ENCODE data around the gene ENPP7.
A peak's percentile ranks its signal among the peaks of the same experiment; 100 is the strongest.

ENPP7 gene

DNA sequence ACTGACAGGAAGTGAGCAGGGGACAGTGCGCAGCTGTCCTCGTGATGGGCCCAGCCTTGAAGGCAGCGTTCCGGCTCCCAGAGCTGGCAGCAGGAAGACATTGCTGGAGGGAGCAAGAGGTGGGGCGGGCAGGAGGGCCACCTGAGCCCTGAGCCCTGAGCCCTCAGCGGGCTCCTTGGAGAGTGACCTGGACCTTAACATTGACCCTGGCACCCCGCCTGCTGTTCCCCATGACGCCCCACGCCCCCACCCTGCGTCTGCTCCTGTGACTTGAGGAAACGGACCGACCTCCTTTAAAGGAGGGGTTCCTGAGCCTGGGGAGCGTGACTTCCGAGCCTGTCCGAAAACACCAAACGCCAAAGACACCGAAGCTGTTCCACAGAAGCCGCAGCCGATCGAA is 25.1 kb upstream of the ENPP7 start:
- DNase-seq, result no peak

DNA sequence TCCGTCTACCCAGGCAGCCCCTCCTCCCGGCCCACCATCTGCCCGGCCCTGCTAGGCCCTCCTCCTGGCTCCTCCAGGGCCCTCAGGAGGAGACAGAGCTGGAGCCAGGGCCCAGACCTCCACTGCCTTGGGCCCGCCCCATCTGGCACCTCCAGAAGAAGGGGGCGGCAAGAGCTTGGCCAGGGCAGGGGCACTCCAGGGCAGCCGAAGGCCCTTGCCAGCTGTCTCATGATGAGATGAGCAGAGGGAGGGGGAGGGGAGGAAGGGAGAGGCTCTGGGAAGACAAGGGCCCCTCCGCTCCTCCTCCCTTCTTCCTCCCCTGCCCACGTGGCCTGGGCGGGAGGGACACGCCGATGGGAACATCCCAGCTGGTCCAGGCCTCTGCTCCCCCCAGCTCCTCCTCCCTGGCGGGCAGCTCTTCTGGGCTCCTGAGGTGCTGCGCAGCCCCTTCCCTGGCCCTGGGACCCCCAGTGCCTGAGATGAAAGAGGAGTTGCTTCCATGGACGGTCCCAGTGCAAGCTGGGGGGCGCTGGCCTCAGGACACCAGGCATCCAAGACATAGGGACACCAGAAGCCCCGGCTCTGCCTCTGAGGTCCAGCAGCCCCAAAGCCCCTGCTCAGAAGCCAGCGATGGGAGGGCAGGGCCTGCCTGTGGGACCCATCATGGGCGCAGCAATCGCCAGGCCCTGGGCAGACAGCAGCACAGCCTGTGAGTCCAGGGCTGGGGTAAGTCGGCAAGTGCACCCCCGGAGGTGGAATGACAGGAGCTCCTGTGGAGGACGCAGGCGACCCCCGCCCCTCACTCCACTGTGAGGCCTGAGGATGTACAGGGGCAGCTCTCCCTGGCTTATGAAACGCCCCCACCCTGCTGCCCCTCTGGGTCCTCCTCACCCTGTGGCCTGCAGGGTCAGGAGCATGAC is 23.6 kb upstream of the ENPP7 start:
- no peak for DNase-seq

DNA sequence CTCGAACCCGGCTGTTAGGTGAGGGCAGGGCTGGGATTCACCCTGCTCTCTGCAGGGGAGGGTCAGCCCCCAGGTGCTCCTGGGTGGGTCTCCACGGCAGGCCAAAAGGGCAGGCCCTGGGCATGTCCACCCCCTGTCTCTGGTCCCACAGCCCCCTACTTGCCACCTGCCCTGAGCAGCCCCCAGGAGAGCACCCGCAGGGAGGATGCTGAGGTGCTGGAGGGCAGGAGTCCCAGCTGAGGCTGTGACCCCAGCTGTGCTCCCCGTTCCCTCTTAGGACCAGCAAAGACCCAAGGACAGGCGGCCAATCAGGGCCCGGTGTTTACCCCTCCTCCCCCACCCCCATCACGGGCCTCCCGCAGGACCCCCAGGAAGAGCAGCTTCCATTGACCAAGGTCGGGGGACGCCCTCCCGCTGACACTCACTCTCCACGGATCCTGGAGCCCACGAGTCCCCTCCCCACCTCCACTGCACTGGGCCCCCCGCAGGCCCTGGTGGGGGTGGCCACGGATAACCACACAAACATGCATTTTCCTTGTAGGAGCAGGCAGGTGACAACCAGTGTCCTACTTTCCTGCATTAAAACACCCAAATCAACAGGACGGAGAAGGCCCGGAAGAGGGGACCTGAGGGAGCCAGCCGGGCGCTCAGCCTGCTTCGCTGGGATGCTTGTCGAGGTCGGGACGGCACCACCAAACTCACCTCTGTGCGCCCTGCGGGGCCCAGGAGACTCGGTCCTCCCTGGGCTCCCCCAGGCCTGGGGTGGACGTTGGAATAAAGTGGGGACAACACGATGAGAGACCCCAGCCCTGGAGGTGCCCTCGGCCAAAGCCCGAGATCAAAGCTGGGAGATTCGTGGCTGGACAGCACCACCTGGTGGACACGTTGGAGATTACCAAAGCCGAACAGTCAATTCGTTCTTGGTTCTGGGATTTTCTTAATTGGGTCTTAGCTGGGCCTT is 22.5 kb upstream of the ENPP7 start:
- peak; percentile 24 for DNase-seq

GRCh38 chr17:79711715-79712305 is 18.9 kb upstream of the ENPP7 start:
- no peak for DNase-seq

- DNase-seq, result no peak
Observed at GRCh38 chr17:79713391-79713790, 17.4 kb upstream of the ENPP7 start.

DNA sequence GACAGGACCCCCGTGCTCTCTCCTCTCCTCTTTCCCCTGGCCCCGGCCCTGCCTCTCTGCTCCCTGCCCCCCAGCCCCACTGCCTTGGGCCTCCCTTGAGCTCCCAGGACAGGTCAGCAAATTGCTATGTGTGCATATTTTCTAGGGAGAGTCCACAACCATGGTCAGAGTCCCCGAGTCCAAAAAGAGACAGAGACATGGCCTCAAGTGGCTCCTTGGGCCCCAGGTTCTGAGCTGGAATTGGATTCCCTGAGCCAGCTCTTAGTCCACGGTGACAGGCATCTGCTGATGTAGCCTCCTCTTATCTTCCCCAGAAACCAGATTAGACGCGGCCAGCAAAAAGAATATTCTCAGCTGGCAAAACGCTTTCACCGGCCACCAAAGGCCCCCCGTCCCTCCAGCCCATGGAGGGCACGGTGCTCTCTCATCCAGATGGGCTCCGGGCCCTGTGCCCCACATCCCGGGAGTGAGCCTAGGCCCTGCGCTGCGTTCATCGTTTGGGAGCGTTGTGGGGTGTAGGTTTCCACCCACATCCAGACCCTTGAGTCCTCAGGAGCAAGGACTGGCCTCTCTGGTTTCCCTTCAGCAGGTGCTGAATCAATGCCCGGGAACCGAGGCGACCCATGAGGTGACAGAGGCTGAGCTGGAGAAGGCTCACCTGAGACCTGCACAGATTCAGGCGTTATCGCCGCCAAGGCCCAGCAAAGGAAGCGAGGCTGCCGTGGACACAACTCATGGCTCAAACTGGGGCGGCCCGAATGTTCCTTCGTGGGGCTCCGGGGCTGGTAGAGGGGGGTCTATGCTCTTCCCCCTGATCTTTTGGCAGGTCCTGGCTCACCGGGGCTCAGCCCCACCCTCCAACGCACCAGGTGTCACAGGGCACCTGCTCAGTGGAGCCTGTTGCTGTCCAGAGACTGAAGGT is 16.3 kb upstream of the ENPP7 start:
- DNase-seq, result no peak

DNA sequence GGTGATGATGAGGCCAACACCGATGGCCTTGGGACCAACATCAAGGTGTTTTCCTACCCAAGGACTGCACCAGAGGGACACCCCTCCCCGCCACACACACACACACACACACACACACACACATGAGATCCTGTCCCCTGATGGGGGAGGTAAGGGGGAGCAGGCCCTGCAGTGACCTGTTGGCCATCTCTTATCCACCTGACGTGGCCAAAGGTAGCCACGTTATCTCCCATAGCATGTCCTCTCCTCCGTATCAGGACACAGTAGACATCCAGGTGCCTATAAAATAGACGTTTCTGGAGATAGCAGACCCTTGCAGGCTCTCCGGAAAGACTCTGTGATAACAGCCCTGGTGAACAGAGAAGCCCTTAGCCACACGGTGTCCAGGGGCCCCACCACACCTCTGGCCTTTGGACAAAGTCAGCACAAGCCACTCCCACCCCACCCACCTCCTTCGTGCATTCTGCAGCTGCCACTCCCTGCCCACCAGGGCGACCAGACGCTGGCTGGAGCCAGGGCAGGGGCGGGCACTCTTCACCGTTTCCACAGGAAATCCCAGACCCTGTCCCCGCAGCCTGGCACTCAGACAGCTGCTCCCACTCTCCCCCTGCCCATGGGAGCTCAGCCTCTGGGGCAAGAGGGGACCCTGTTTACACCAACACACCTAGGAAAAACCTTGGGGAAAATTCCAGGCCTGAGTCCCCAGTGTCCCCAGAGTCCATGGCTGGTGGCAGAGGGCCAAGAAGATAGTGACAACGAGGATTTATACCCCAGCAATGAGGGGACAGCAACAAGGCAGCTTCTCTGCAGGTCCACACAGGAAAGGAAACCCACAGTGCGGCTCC is 15.4 kb upstream of the ENPP7 start:
- DNase-seq, result no peak

DNA sequence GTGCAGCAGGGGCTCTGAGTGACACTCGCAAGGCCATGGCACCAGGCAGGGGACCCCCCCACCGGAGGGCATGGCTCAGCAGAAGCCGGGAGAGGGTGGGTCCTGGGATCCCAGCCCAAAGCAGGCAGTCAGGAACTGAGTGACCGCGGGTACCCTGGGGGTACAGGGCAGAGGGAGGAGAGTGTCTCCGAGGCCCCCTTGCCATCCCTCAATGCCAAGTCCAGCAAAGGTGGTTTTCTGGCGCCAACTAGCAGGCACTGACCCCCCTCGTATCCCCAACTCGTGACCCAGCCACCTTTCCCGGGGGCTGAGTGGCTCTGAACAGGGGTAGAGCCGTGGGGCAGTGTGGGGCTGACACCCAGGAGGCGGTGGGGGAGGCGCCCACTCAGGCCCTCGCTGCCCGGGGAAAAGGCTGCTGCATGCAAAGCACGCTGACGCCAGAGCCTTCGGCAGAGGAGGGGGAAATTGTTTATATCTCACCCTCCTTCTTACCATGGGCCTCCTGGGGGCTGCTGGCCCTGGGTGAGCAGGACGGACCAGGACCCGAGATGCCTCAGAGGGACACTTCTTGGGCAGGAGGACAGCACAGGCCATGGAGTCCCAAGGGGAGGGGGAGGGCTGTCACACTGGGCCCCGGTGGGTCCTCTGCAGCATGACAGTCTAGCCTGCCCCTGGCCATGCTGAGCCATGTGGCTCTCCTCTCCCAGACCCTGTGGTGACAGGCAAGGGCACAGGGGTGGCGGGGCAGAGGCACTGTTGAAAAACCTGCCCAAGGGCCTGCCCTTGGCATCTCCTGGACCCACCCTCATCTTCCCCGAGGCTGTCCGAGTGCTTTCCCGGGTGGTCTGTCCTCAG is 14.6 kb upstream of the ENPP7 start:
- no peak for DNase-seq

DNA sequence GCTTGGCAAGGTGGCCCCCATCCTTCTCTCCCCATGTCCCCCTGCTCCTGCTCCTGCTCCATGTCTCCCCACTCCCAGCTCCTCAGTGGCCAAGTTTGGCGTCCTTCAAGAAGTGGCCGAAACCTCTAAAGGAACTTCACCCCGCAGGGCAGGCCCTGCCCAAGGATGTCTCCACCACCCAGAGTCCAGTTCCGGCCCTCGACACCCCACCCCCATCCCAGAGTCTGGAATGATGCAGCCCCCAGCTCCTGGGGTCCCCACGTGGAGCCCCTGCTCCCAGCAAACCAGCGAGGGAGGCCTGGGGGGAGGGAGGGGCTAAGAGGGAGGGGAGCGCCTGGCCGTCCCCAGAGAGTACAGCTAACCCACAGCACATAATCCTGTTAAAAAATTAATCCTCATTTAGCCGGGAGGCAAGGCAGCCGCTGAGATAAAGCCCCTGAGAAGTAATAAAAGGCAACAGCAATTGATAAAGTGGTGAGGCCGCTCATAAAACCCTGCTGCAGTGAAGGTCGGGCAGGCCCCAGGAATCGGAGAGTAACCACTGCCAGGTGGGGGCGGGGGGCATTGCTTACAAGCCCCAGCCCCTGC is 9.9 kb upstream of the ENPP7 start:
- no peak for DNase-seq

DNA sequence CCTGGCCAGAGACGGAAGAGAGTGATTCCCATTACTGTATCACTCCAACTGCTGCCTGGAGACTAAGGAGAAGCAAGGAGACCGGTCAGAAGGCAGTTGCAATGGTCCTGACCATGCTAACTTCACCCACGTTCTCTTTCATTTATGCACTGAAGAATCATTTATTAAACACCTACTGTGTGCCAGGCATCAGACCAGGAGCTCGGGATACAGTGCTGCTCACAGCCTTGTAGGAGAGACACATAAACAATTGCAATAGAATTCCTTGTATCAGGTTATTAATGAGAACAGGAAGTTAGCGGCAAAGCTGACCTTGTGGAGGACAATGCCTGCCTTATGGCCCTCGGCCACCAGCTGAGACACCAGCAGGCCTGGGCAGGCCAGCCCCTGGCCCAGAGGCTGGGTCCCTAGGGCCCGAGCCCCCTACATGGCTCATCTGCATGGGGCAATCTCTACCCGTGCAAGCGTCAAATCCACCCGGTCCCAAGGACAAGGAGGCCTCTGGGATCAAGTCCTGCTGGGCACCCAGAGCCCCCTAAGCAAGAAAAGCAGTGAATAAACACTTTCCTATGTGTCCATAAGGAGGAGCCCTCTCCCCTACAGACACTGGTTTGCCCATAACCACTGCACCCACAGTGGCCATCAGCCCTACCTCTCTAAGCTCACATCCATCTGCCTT is 8.6 kb upstream of the ENPP7 start:
- no peak for DNase-seq

DNA sequence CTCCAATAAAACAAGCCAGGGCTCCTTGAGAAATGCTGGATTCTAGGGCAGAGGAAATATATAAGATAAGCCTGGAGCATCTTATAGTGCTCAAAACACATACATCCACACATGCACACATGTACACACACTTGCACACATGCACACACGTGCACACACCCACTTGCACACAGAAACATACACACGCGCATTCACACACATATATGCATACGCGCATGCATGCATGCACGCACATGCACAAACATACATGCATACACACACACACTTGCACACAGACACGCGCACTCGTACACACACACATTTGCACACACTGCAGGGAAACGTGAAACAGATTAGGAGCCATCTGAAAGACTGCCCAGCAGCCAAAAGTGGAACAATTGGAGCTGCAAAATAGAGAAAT is 8.0 kb upstream of the ENPP7 start:
- DNase-seq, result no peak

- DNase-seq, result peak; percentile 84
Observed at GRCh38 chr17:79728169-79728907, 2.4 kb upstream of the ENPP7 start.

DNA sequence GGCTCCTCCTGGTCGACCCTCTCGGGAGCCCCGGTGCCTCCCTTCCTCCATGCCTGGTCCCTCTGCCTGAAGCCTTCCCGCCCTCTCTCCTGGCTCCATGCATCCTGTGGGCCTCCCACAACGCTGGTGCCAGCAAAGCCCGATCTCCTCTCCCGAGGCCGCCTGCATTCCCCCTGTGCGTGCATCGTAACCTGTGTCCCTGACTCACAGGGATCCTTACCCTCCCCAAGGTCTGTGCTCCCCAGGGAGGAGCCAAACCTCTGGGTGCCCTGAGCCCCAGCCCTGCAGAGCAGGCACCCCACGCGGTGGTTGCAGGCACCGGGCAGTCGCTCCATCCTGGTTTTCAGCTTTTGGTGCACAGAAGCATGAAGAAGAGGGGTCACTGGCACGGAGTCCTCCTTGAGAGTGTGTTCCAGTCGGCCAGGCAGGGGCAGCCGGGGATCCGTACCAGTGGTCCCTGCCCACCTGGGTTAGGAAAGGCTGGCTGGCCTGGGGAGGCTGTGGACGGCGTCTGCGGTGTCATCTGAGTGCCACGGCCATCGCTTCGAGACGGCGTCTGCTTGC is 1.8 kb upstream of the ENPP7 start:
- no peak for DNase-seq

- DNase-seq, result no peak
Observed at GRCh38 chr17:79729761-79730160, 982 bp upstream of the ENPP7 start.

DNA sequence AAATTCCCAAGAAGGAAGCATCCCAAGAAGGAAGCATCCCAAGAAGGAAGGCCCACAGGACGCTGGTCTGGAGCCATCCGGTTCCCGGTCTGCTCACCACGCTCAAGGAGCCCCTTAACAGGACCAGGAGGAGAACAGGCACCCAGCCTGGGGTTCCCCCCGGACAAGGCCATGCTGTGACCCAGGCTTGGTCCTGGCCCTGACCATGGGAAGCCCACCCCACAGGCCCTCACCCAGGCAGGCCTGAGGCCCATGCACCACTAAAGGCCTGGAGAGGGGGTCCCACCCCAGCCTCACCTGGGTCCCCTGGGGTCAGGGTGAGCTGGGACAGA is 340 bp upstream of the ENPP7 start:
- DNase-seq, result no peak

DNA sequence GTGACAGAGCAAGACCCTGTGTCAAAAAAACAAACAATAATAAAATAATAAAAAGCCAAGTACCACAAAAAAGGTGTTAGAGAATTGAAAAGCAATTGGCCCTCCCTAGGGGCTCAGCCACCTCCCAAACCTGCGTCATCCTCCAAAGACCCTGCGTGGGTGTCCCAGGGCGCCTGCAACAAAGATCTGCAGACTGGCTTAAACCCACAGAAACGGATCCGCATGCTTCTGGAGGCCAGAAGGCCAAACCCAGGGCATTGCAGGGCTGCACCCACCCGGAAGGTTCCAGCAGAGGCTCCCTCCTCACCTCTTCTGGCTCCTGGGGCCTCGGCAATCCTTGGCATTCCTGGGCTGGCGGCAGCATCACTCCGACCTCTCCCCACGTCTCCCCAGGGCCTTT is 1.5 kb downstream of the ENPP7 start:
- no peak for DNase-seq

DNA sequence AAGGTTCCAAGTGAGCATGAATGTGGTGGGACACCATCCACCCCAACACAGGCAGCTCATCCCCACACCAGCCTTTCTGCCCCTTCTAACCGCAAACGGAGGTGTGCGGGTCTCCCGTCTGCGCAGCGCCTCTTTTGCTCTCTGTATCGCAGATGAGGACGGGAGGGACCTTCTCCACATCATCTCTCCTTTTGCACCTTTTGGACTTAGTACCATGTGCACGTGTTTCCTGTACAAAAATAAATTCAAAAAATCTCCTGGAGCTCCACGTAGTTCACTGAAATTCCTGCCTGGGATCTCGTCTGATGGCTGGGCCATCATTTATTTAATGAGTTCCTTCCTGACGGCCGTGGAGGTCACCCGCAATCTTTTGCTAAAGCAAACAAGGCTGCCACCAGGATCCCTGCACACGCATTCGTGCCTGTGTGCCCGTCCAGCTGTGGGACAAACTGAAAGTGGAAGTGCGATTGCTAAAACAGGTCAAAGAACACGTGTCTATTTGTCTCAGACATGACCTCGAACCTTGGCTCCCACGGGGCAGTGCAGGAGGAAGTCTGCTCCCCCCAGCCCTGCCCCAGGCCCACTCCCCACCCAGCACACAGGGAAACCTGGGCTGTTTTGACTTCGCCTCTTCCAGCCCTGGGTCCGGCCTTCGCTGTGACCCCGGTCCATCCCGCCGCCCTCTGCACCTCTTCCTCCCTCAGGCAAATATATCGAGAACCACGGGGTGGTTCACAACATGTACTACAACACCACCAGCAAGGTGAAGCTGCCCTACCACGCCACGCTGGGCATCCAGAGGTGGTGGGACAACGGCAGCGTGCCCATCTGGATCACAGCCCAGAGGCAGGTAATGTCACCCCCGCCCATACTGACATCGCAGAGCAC is 2.3 kb downstream of the ENPP7 start:
- peak; percentile 77 for DNase-seq
